HEK293 (cell line): ENCODE measurements around the gene KMO.

Source experiments
- CTCF ChIA-PET: fragments of 350-600 bp; formaldehyde crosslinking; extraction: SDS; loops from one replicate; lab custom pipeline; 2021; ENCODE audit warnings: antibody characterized with exemption; lab: Yijun Ruan, JAX
- POLR2A ChIA-PET: fragments of 300-600 bp; formaldehyde crosslinking; extraction: SDS; loops from one replicate; lab custom pipeline; 2020; ENCODE audit warnings: antibody characterized with exemption, inconsistent platforms; lab: Yijun Ruan, JAX
- H3K27ac ChIP-seq: fragments of 200-500 bp; sonication (Bioruptor generic); 2 replicates; pipeline ENCODE4 v1.5.1; 2014; ENCODE audit warnings: low read depth, low read length, control low read depth, inconsistent platforms; ENCODE audit errors: extremely low read depth
- H3K36me3 ChIP-seq, 2 experiments: fragments of 200-500 bp in 1 of 2; sonication (Bioruptor generic) in 1 of 2; 1 replicate in 1 of 2; 2 replicates in 1 of 2; pipeline ENCODE4 v1.5.1; 2014 to 2017; ENCODE audit warnings: inconsistent platforms in 2 of 2, low read length in 2 of 2; ENCODE audit not compliant: control insufficient read depth in 2 of 2, insufficient read depth in 1 of 2
- H3K4me1 ChIP-seq: fragments of 200-500 bp; sonication (Bioruptor generic); 2 replicates; pipeline ENCODE4 v1.5.1; 2014; ENCODE audit warnings: mild to moderate bottlenecking, low read length, inconsistent platforms; ENCODE audit not compliant: control insufficient read depth, insufficient read depth
- H3K4me3 ChIP-seq: 2 replicates; pipeline ENCODE4 v1.5.1; 2011; ENCODE audit warnings: low read depth, mild to moderate bottlenecking, control low read depth, low read length, moderate library complexity
- H3K9me3 ChIP-seq: fragments of 200-500 bp; sonication (Bioruptor generic); 2 replicates; pipeline ENCODE4 v1.5.1; 2014; ENCODE audit warnings: low read depth, low read length, inconsistent platforms; ENCODE audit not compliant: control insufficient read depth, insufficient read depth
- IKZF3 ChIP-seq: fragments of 450-650 bp; IDR thresholded peaks from 2 replicates; pipeline ENCODE4 v1.5.0; 2018; ENCODE audit warnings: missing biosample characterization, mild to moderate bottlenecking, missing genetic modification characterization, moderate library complexity
- MZF1 ChIP-seq: fragments of 450-650 bp; formaldehyde crosslinking; IDR thresholded peaks from 2 replicates; pipeline ENCODE4 v1.5.1; 2017; ENCODE audit warnings: missing biosample characterization, missing genetic modification characterization, borderline replicate concordance
- OSR2 ChIP-seq: fragments of 450-650 bp; formaldehyde crosslinking; IDR thresholded peaks from 2 replicates; pipeline ENCODE4 v1.5.1; 2016; ENCODE audit warnings: missing biosample characterization, missing genetic modification characterization
- PRDM10 ChIP-seq: fragments of 450-650 bp; formaldehyde crosslinking; IDR thresholded peaks from 2 replicates; pipeline ENCODE4 v1.5.1; 2016; ENCODE audit warnings: missing biosample characterization, missing genetic modification characterization
- REPIN1 ChIP-seq: fragments of 450-650 bp; formaldehyde crosslinking; IDR thresholded peaks from 2 replicates; pipeline ENCODE4 v1.5.1; 2017; ENCODE audit warnings: missing biosample characterization, missing genetic modification characterization, low read depth
- SP2 ChIP-seq: fragments of 450-650 bp; formaldehyde crosslinking; IDR thresholded peaks from 2 replicates; pipeline ENCODE4 v1.5.1; 2016; ENCODE audit warnings: missing biosample characterization, missing genetic modification characterization
- ZBTB6 ChIP-seq: fragments of 450-650 bp; formaldehyde crosslinking; IDR thresholded peaks from 2 replicates; pipeline ENCODE4 v1.5.1; 2017; ENCODE audit warnings: missing biosample characterization, missing genetic modification characterization
- ZNF138 ChIP-seq: fragments of 450-650 bp; formaldehyde crosslinking; IDR thresholded peaks from 2 replicates; pipeline ENCODE4 v1.5.1; 2016; ENCODE audit warnings: missing biosample characterization, missing genetic modification characterization, borderline replicate concordance
- ZNF146 ChIP-seq: fragments of 450-650 bp; formaldehyde crosslinking; IDR thresholded peaks from 2 replicates; pipeline ENCODE4 v1.5.1; 2016; ENCODE audit warnings: missing biosample characterization, missing genetic modification characterization
- ZNF211 ChIP-seq: fragments of 450-650 bp; formaldehyde crosslinking; IDR thresholded peaks from 2 replicates; pipeline ENCODE4 v1.5.1; 2016; ENCODE audit warnings: low read depth, missing biosample characterization, missing genetic modification characterization
- ZNF280D ChIP-seq: fragments of 450-650 bp; formaldehyde crosslinking; IDR thresholded peaks from 2 replicates; pipeline ENCODE4 v1.5.1; 2016; ENCODE audit warnings: missing biosample characterization, missing genetic modification characterization
- ZNF292 ChIP-seq: fragments of 450-650 bp; formaldehyde crosslinking; IDR thresholded peaks from 2 replicates; pipeline ENCODE4 v1.5.1; 2016; ENCODE audit warnings: low read depth, missing biosample characterization, missing genetic modification characterization, borderline replicate concordance
- ZNF48 ChIP-seq: fragments of 450-650 bp; formaldehyde crosslinking; IDR thresholded peaks from 2 replicates; pipeline ENCODE4 v1.5.1; 2016; ENCODE audit warnings: missing biosample characterization, missing genetic modification characterization
- ZNF514 ChIP-seq: fragments of 450-650 bp; formaldehyde crosslinking; IDR thresholded peaks from 2 replicates; pipeline ENCODE4 v1.5.1; 2016; ENCODE audit warnings: missing biosample characterization, missing genetic modification characterization
- ZNF544 ChIP-seq: fragments of 450-650 bp; formaldehyde crosslinking; IDR thresholded peaks from 2 replicates; pipeline ENCODE4 v1.5.0; 2017; ENCODE audit warnings: missing biosample characterization, missing genetic modification characterization
- ZNF560 ChIP-seq: fragments of 450-650 bp; formaldehyde crosslinking; IDR thresholded peaks from 2 replicates; pipeline ENCODE4 v1.5.1; 2017; ENCODE audit warnings: missing biosample characterization, missing genetic modification characterization, borderline replicate concordance
- ZNF600 ChIP-seq: fragments of 450-650 bp; formaldehyde crosslinking; IDR thresholded peaks from 2 replicates; pipeline ENCODE4 v1.5.1; 2016; ENCODE audit warnings: missing biosample characterization, missing genetic modification characterization
- ZNF654 ChIP-seq: fragments of 450-650 bp; formaldehyde crosslinking; IDR thresholded peaks from 2 replicates; pipeline ENCODE4 v1.5.1; 2016; ENCODE audit warnings: low read depth, missing biosample characterization, missing genetic modification characterization
- ZNF664 ChIP-seq: fragments of 450-650 bp; formaldehyde crosslinking; IDR thresholded peaks from 2 replicates; pipeline ENCODE4 v1.5.1; 2016; ENCODE audit warnings: missing biosample characterization, missing genetic modification characterization

The KMO gene

GRCh38 chr1:241591736-241592135, 59.6 kb downstream of the KMO start:
- Histone ChIP-seq H3K36me3 (no peaks in the 10 kb centered on the region), H3K4me3 (no peak overlapping the region), H3K27ac (no peak overlapping the region), H3K4me1 (no peaks in the 10 kb centered on the region), H3K9me3 (no peaks in the 10 kb centered on the region)
- ChIA-PET POLR2A (no interaction called here), CTCF (interaction anchor here (0.5 to 0.7 kb wide), 2 partner anchors 54 to 645 kb away, joined by 4 read pairs; no protein-coding TSS in a partner anchor)
- TF ChIP-seq ZNF664 (tag by site-specific recombination) = no peak
- TF ChIP-seq PRDM10 (tag by site-specific recombination) = no peak
- TF ChIP-seq ZNF48 (tag by site-specific recombination) = no peak
- no peak for TF ChIP-seq ZNF280D
- no peak for TF ChIP-seq ZNF146 (tag by site-specific recombination)
- no peak for TF ChIP-seq MZF1 (tag by site-specific recombination)
- TF ChIP-seq OSR2 (tag by site-specific recombination) = no peak
- TF ChIP-seq ZNF560 (tag by site-specific recombination) = no peak
- TF ChIP-seq ZNF654 (tag by site-specific recombination) = no peak

- POLR2A ChIA-PET = no interaction called here
- H3K36me3 ChIP-seq = no peaks in the 10 kb centered on the region
- TF ChIP-seq ZNF544 (tag by site-specific recombination) (no peak), ZNF292 (no peak), ZNF600 (tag by site-specific recombination) (no peak), ZNF514 (no peak), REPIN1 (tag by site-specific recombination) (no peak), IKZF3 (tag by site-specific recombination) (no peak), ZBTB6 (tag by site-specific recombination) (no peak), SP2 (tag by site-specific recombination) (no peak), ZNF211 (no peak), ZNF138 (tag by site-specific recombination) (no peak)
- TF ChIP-seq, all 188 proteins: peak for 0
- no peak overlapping the region for H3K4me3 ChIP-seq
- CTCF ChIA-PET = no interaction called here
- H3K4me1 ChIP-seq = no peaks in the 10 kb centered on the region
- no peaks in the 10 kb centered on the region for H3K9me3 ChIP-seq
- H3K27ac ChIP-seq = no peak overlapping the region
Observed at GRCh38 chr1:241592273-241592958, 60.2 kb downstream of the KMO start.
